HK-2 (cell line): ENCODE measurements around the gene ADIPOR2.
"Not testable (repeated sequence)": the region's sequence is repeated elsewhere in the genome, so short reads cannot be mapped to it uniquely, and the experiment has no call there.

Source experiments
- DNase-seq: peaks from one replicate; pipeline ENCODE4 v3.0.0-alpha.2; 2018; ENCODE audit not compliant: unreplicated experiment

ADIPOR2 gene

GRCh38 chr12:1705774-1706631 lies 15.1 kb downstream of the ADIPOR2 start:
- no peak for DNase-seq

GRCh38 chr12:1706632-1706980 lies 15.7 kb downstream of the ADIPOR2 start:
- DNase-seq, result no peak

- no peak for DNase-seq
Observed at GRCh38 chr12:1707051-1707450, 16.2 kb downstream of the ADIPOR2 start.

GRCh38 chr12:1709968-1710367 lies 19.1 kb downstream of the ADIPOR2 start:
- not testable (repeated sequence) for DNase-seq

GRCh38 chr12:1710870-1711269 lies 20.0 kb downstream of the ADIPOR2 start:
- not testable (repeated sequence) for DNase-seq

GRCh38 chr12:1711536-1712211 lies 20.8 kb downstream of the ADIPOR2 start:
- DNase-seq, result not testable (repeated sequence)

- not testable (repeated sequence) for DNase-seq
Observed at GRCh38 chr12:1712305-1712704, 21.4 kb downstream of the ADIPOR2 start.

- DNase-seq, result not testable (repeated sequence)
Observed at GRCh38 chr12:1712852-1713251, 22.0 kb downstream of the ADIPOR2 start.

- not testable (repeated sequence) for DNase-seq
Observed at GRCh38 chr12:1713783-1714348, 23.0 kb downstream of the ADIPOR2 start.

- not testable (repeated sequence) for DNase-seq
Observed at GRCh38 chr12:1715459-1715858, 24.6 kb downstream of the ADIPOR2 start.

GRCh38 chr12:1716215-1716862 lies 25.5 kb downstream of the ADIPOR2 start:
- no peak for DNase-seq

- DNase-seq, result no peak
Observed at GRCh38 chr12:1716911-1717310, 26.0 kb downstream of the ADIPOR2 start.

- no peak for DNase-seq
Observed at GRCh38 chr12:1719139-1719538, 28.3 kb downstream of the ADIPOR2 start.

GRCh38 chr12:1720494-1720893 lies 29.6 kb downstream of the ADIPOR2 start:
- no peak for DNase-seq

GRCh38 chr12:1723721-1724120 lies 32.9 kb downstream of the ADIPOR2 start:
- DNase-seq, result no peak

- DNase-seq, result no peak
Observed at GRCh38 chr12:1724250-1724649, 33.4 kb downstream of the ADIPOR2 start.

- DNase-seq, result no peak
Observed at GRCh38 chr12:1726753-1727152, 35.9 kb downstream of the ADIPOR2 start.

GRCh38 chr12:1728824-1729223 lies 38.0 kb downstream of the ADIPOR2 start:
- no peak for DNase-seq

- no peak for DNase-seq
Observed at GRCh38 chr12:1731019-1731687, 40.3 kb downstream of the ADIPOR2 start.

GRCh38 chr12:1731688-1732078 lies 40.8 kb downstream of the ADIPOR2 start:
- DNase-seq, result not testable (repeated sequence)

- no peak for DNase-seq
Observed at GRCh38 chr12:1732914-1733313, 42.0 kb downstream of the ADIPOR2 start.

- DNase-seq, result not testable (repeated sequence)
Observed at GRCh38 chr12:1733712-1734111, 42.8 kb downstream of the ADIPOR2 start.
